H9 (cell line): Measurements from ENCODE around the gene USP46. TPM values are rescaled to one million over a fixed set of nuclear protein-coding genes. Genes with fewer than 3 reads are reported as not detected.

ENCODE experiments used
- DNase-seq: peaks from one replicate; pipeline ENCODE4 v3.0.0-alpha.2; 2017
- H2AFZ ChIP-seq: one replicate; pipeline ENCODE4 v1.6.1; 2013; ENCODE audit warnings: mild to moderate bottlenecking, low read length, control low read depth, moderate library complexity
- H2AK5ac ChIP-seq: 2 replicates; pipeline ENCODE4 v1.6.1; 2013; ENCODE audit warnings: low read length, control low read depth, mixed read lengths; ENCODE audit not compliant: insufficient read length
- H2BK120ac ChIP-seq: one replicate; pipeline ENCODE4 v1.6.1; 2013; ENCODE audit warnings: low read depth, mild to moderate bottlenecking, low read length, control low read depth, inconsistent platforms; ENCODE audit not compliant: poor library complexity, severe bottlenecking
- H2BK12ac ChIP-seq: 2 replicates; pipeline ENCODE4 v1.6.1; 2013; ENCODE audit warnings: low read length, control low read depth, mixed read lengths, low read depth; ENCODE audit not compliant: insufficient read length
- H2BK15ac ChIP-seq: 2 replicates; pipeline ENCODE4 v1.6.1; 2013; ENCODE audit warnings: low read depth, low read length, control low read depth
- H2BK20ac ChIP-seq: one replicate; pipeline ENCODE4 v1.6.1; 2013; ENCODE audit warnings: low read depth, mild to moderate bottlenecking, low read length, control low read depth, inconsistent platforms; ENCODE audit not compliant: poor library complexity, severe bottlenecking
- H2BK5ac ChIP-seq: 2 replicates; pipeline ENCODE4 v1.6.1; 2013; ENCODE audit warnings: low read length, control low read depth, mixed read lengths; ENCODE audit not compliant: insufficient read length
- H3K14ac ChIP-seq: 2 replicates; pipeline ENCODE4 v1.6.1; 2013; ENCODE audit warnings: low read length, control low read depth; ENCODE audit not compliant: insufficient read depth
- H3K18ac ChIP-seq: 2 replicates; pipeline ENCODE4 v1.6.1; 2013; ENCODE audit warnings: low read depth, mild to moderate bottlenecking, mixed read lengths, low read length, control low read depth; ENCODE audit not compliant: insufficient read length
- H3K23ac ChIP-seq: 2 replicates; pipeline ENCODE4 v1.6.1; 2013; ENCODE audit warnings: low read length, control low read depth, mixed read lengths, low read depth; ENCODE audit not compliant: insufficient read length
- H3K23me2 ChIP-seq: 2 replicates; pipeline ENCODE4 v1.6.1; 2013; ENCODE audit warnings: low read depth, mild to moderate bottlenecking, mixed read lengths, low read length, control low read depth; ENCODE audit not compliant: insufficient read length, poor library complexity, severe bottlenecking
- H3K27ac ChIP-seq: 2 replicates; pipeline ENCODE4 v1.5.1; 2013; ENCODE audit warnings: low read length, control low read depth, mixed read lengths, low read depth; ENCODE audit not compliant: insufficient read length
- H3K27me3 ChIP-seq: 2 replicates; pipeline ENCODE4 v1.6.1; 2013; ENCODE audit warnings: low read length, control low read depth, inconsistent platforms; ENCODE audit not compliant: insufficient read depth
- H3K4ac ChIP-seq: 2 replicates; pipeline ENCODE4 v1.6.1; 2013; ENCODE audit warnings: low read depth, mild to moderate bottlenecking, control low read depth, inconsistent platforms, low read length, moderate library complexity
- H3K4me1 ChIP-seq: 2 replicates; pipeline ENCODE4 v1.6.1; 2013; ENCODE audit warnings: low read length, control low read depth, inconsistent platforms; ENCODE audit not compliant: insufficient read depth
- H3K4me2 ChIP-seq: 2 replicates; pipeline ENCODE4 v1.6.1; 2013; ENCODE audit warnings: low read length, control low read depth, mixed read lengths; ENCODE audit not compliant: insufficient read length, insufficient read depth
- H3K56ac ChIP-seq: 2 replicates; pipeline ENCODE4 v1.6.1; 2013; ENCODE audit warnings: low read depth, mild to moderate bottlenecking, mixed read lengths, low read length, control low read depth; ENCODE audit not compliant: insufficient read length
- H3K79me1 ChIP-seq: 2 replicates; pipeline ENCODE4 v1.6.1; 2013; ENCODE audit warnings: low read depth, mild to moderate bottlenecking, moderate library complexity, low read length, control low read depth, inconsistent platforms; ENCODE audit not compliant: insufficient read depth, poor library complexity, severe bottlenecking
- H3K79me2 ChIP-seq: 2 replicates; pipeline ENCODE4 v1.6.1; 2013; ENCODE audit warnings: low read length, control low read depth, inconsistent platforms; ENCODE audit not compliant: insufficient read depth
- H3K9ac ChIP-seq: 2 replicates; pipeline ENCODE4 v1.6.1; 2013; ENCODE audit warnings: low read length, control low read depth, mixed read lengths; ENCODE audit not compliant: insufficient read length; ENCODE audit errors: extremely low read depth
- H3K9me3 ChIP-seq: one replicate; pipeline ENCODE4 v1.6.1; 2013; ENCODE audit warnings: low read depth, low read length, inconsistent platforms; ENCODE audit not compliant: control insufficient read depth
- H3T11ph ChIP-seq: one replicate; pipeline ENCODE4 v1.6.1; 2013; ENCODE audit warnings: mild to moderate bottlenecking, low read length, control low read depth, inconsistent platforms
- H4K20me1 ChIP-seq: one replicate; pipeline ENCODE4 v1.6.1; 2013; ENCODE audit not compliant: control insufficient read depth, insufficient read length, insufficient read depth
- H4K5ac ChIP-seq: 2 replicates; pipeline ENCODE4 v1.6.1; 2013; ENCODE audit warnings: low read depth, mild to moderate bottlenecking, mixed read lengths, low read length, control low read depth; ENCODE audit not compliant: insufficient read length
- H4K8ac ChIP-seq: replicated peaks from 2 replicates; pipeline ENCODE4 v1.6.1; 2013; ENCODE audit warnings: low read length, control low read depth, mixed read lengths, low read depth; ENCODE audit not compliant: insufficient read length
- H4K91ac ChIP-seq: 2 replicates; pipeline ENCODE4 v1.6.1; 2013; ENCODE audit warnings: low read depth, mild to moderate bottlenecking, moderate library complexity, mixed read lengths, low read length, control low read depth; ENCODE audit not compliant: insufficient read length
- H3K27ac Mint-ChIP-seq, 3 experiments: 2 replicates in 2 of 3; 3 replicates in 1 of 3; pipeline ENCODE4 v1.8.0; 2020 to 2021; ENCODE audit warnings: mixed read lengths in 3 of 3, mild to moderate bottlenecking in 1 of 3, moderate library complexity in 1 of 3
- H3K27me3 Mint-ChIP-seq: 2 replicates; pipeline ENCODE4 v1.8.0; 2021; ENCODE audit warnings: low read depth, mild to moderate bottlenecking, moderate library complexity, mixed read lengths
- H3K36me3 Mint-ChIP-seq, 3 experiments: 2 replicates in 2 of 3; 3 replicates in 1 of 3; pipeline ENCODE4 v1.8.0; 2020 to 2021; ENCODE audit warnings: low read depth in 3 of 3, mixed read lengths in 3 of 3; ENCODE audit not compliant: insufficient read depth in 1 of 3
- H3K4me1 Mint-ChIP-seq, 2 experiments: 2 replicates each; pipeline ENCODE4 v1.8.0; 2020; ENCODE audit warnings: mixed read lengths in 2 of 2
- H3K4me3 Mint-ChIP-seq, 2 experiments: 2 replicates in 1 of 2; 3 replicates in 1 of 2; pipeline ENCODE4 v1.8.0; 2020 to 2021; ENCODE audit warnings: mild to moderate bottlenecking in 2 of 2, mixed read lengths in 2 of 2, moderate library complexity in 1 of 2
- H3K9me3 Mint-ChIP-seq, 2 experiments: 2 replicates in 1 of 2; 3 replicates in 1 of 2; pipeline ENCODE4 v1.8.0; 2020; ENCODE audit warnings: mild to moderate bottlenecking in 2 of 2, mixed read lengths in 2 of 2, moderate library complexity in 1 of 2
- WGBS: extraction: QIAGEN DNeasy Blood & Tissue Kit; methylation state at CpG from one replicate; pipeline ENCODE4 v1.1.7; 2013; ENCODE audit warnings: missing lambda C conversion rate, low lambda C conversion rate, mixed read lengths; ENCODE audit not compliant: insufficient read length; ENCODE audit errors: extremely low coverage; 5-methylcytosine and 5-hydroxymethylcytosine counted together
- total RNA-seq: library from RNA; stranded (reverse); gene quantifications from 2 replicates; pipeline ENCODE4 v1.2.1, GENCODE V29; 2021
- TF ChIP-seq, protein P1 (sequence below): fragments of 200-600 bp; sonication (generic); conservative IDR thresholded peaks from 3 replicates; pipeline ENCODE4 v1.8.0; 2021; ENCODE audit warnings: antibody characterized with exemption, mild to moderate bottlenecking

USP46 gene
- total RNA-seq, 1 experiment from 2014 or later: 59.8 TPM

DNA sequence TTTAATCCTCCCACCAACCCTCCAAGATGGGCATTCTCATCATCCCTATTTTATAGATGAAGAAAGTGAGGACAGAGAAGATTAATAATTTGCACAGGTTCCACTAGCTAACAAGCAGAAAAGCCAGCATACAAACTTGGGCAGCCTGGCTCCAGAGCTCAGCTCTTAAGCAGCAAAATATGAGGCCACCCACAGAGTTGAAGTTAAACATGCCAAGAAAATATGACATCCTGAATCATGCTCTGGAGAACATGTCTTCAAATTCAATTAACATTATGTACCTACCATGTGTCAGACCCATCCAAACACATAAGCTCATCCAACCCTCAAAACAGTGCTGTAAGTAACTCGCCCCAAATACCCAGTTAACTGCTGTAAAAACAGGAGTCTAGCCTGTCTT lies 33.9 kb downstream of the USP46 start:
- Histone ChIP-seq H2AFZ (no peak overlapping the region), H3K27me3 (no peaks in the 10 kb centered on the region), H3K4me1 (no peaks in the 10 kb centered on the region), H3K79me1 (no peaks in the 10 kb centered on the region), H3K27ac (no peak overlapping the region), H2BK120ac (no peak overlapping the region), H3K23ac (no peak overlapping the region), H4K20me1 (no peaks in the 10 kb centered on the region), H2BK5ac (no peak overlapping the region), H2AK5ac (no peak overlapping the region), H3K23me2 (no peaks in the 10 kb centered on the region), H2BK12ac (no peak overlapping the region), H3K14ac (no peak overlapping the region), H3K4ac (no peak overlapping the region), H4K5ac (no peak overlapping the region), H3K56ac (no peak overlapping the region), H3K9ac (no peak overlapping the region), H3K9me3 (no peaks in the 10 kb centered on the region), H4K91ac (no peak overlapping the region), H4K8ac (no peak overlapping the region), H2BK15ac (no peak overlapping the region), H2BK20ac (no peak overlapping the region), H3K79me2 (no peaks in the 10 kb centered on the region), H3K18ac (no peak overlapping the region), H3K4me2 (no peak overlapping the region), H3T11ph (no peak overlapping the region)
- Mint-ChIP-seq H3K4me1 (no peaks in the 10 kb centered on the region; a peak in 2 of 4 replicates), H3K36me3 (peaks cover 22 to 53% (median 39%) of the 10 kb centered on the region in 3 experiments), H3K27ac (no peak overlapping the region), H3K9me3 (no peaks in the 10 kb centered on the region), H3K27me3 (no peaks in the 10 kb centered on the region), H3K4me3 (no peak overlapping the region)
- WGBS: no CpG with 5 or more reads among the region's 1 CpG
- TF ChIP-seq, protein P1, sequence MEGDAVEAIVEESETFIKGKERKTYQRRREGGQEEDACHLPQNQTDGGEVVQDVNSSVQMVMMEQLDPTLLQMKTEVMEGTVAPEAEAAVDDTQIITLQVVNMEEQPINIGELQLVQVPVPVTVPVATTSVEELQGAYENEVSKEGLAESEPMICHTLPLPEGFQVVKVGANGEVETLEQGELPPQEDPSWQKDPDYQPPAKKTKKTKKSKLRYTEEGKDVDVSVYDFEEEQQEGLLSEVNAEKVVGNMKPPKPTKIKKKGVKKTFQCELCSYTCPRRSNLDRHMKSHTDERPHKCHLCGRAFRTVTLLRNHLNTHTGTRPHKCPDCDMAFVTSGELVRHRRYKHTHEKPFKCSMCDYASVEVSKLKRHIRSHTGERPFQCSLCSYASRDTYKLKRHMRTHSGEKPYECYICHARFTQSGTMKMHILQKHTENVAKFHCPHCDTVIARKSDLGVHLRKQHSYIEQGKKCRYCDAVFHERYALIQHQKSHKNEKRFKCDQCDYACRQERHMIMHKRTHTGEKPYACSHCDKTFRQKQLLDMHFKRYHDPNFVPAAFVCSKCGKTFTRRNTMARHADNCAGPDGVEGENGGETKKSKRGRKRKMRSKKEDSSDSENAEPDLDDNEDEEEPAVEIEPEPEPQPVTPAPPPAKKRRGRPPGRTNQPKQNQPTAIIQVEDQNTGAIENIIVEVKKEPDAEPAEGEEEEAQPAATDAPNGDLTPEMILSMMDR: no peak
- no peak for DNase-seq
